IMR-90 (cell line): ENCODE data around the gene DMRT2. TPM values are rescaled to one million over a fixed set of nuclear protein-coding genes. Genes with fewer than 3 reads are reported as not detected.

Source experiments
- ATAC-seq: fragments of 200-7000 bp; cut with Tn5 transposase; 2 replicates; pipeline ENCODE4 v1.9.1; 2020; ENCODE audit warnings: low read depth, mild to moderate bottlenecking, moderate library complexity
- BruUV-seq: library from RNA; stranded (reverse); fragments of 400-500 nt; replicated peaks from 2 replicates; lab custom pipeline; 2021; lab: Mats Ljungman, UMichigan
- CTCF ChIA-PET: fragments of 300-600 bp; formaldehyde crosslinking; extraction: SDS; loops from one replicate; lab custom pipeline; 2021; ENCODE audit warnings: antibody characterized with exemption; lab: Yijun Ruan, JAX
- POLR2A ChIA-PET: fragments of 300-600 bp; sonication (Branson Sonifier 250); formaldehyde crosslinking; loops from one replicate; lab custom pipeline; 2022; ENCODE audit warnings: antibody characterized with exemption; ENCODE audit not compliant: unreplicated experiment; lab: Charles Lee
- DNase-seq: peaks from one replicate; pipeline ENCODE4 v3.0.0; 2013
- H2AFZ ChIP-seq: replicated peaks from 2 replicates; pipeline ENCODE3; 2013; ENCODE audit warnings: low read length, mild to moderate bottlenecking; ENCODE audit not compliant: poor library complexity
- H2AK5ac ChIP-seq: 2 replicates; pipeline ENCODE4 v1.6.1; 2013; ENCODE audit warnings: low read depth, low read length, inconsistent platforms
- H2AK9ac ChIP-seq: replicated peaks from 2 replicates; pipeline ENCODE3; 2013; ENCODE audit warnings: mild to moderate bottlenecking, low read depth, low read length, moderate library complexity; ENCODE audit not compliant: poor library complexity
- H2BK120ac ChIP-seq: 2 replicates; pipeline ENCODE4 v1.6.1; 2013; ENCODE audit warnings: low read depth, low read length, inconsistent platforms
- H2BK15ac ChIP-seq: 3 replicates; pipeline ENCODE4 v1.6.1; 2013; ENCODE audit warnings: low read depth, low read length, inconsistent platforms
- H2BK20ac ChIP-seq: 2 replicates; pipeline ENCODE4 v1.6.1; 2013; ENCODE audit warnings: low read depth, mild to moderate bottlenecking, inconsistent platforms, low read length, moderate library complexity
- H2BK5ac ChIP-seq: 2 replicates; pipeline ENCODE4 v1.6.1; 2013; ENCODE audit warnings: mild to moderate bottlenecking, low read depth, low read length, inconsistent platforms; ENCODE audit not compliant: poor library complexity, severe bottlenecking
- H3K14ac ChIP-seq: replicated peaks from 2 replicates; pipeline ENCODE4 v1.6.1; 2013; ENCODE audit warnings: low read depth, low read length, inconsistent platforms
- H3K18ac ChIP-seq: 2 replicates; pipeline ENCODE4 v1.6.1; 2013; ENCODE audit warnings: low read depth, low read length, control low read depth
- H3K23ac ChIP-seq: 2 replicates; pipeline ENCODE4 v1.6.1; 2013; ENCODE audit warnings: low read depth, low read length, inconsistent platforms
- H3K27ac ChIP-seq: 2 replicates; pipeline ENCODE4 v1.5.1; 2013; ENCODE audit warnings: mild to moderate bottlenecking, control low read depth, low read length; ENCODE audit not compliant: insufficient read depth
- H3K27me3 ChIP-seq: 2 replicates; pipeline ENCODE4 v1.6.1; 2013; ENCODE audit warnings: low read length; ENCODE audit not compliant: control insufficient read depth, insufficient read depth
- H3K36me3 ChIP-seq: 2 replicates; pipeline ENCODE4 v1.6.1; 2013; ENCODE audit warnings: low read length, mixed read lengths; ENCODE audit not compliant: control insufficient read depth, insufficient read depth
- H3K4ac ChIP-seq: 2 replicates; pipeline ENCODE4 v1.6.1; 2013; ENCODE audit warnings: low read depth, low read length, inconsistent platforms
- H3K4me1 ChIP-seq: 2 replicates; pipeline ENCODE4 v1.6.1; 2013; ENCODE audit warnings: low read length, mixed read lengths; ENCODE audit not compliant: control insufficient read depth, insufficient read depth
- H3K4me2 ChIP-seq: 2 replicates; pipeline ENCODE4 v1.6.1; 2013; ENCODE audit warnings: low read depth, mild to moderate bottlenecking, control low read depth, low read length, moderate library complexity
- H3K4me3 ChIP-seq: 2 replicates; pipeline ENCODE4 v1.5.1; 2013; ENCODE audit warnings: low read depth, mild to moderate bottlenecking, control low read depth, low read length, moderate library complexity; ENCODE audit not compliant: insufficient read depth
- H3K56ac ChIP-seq: 2 replicates; pipeline ENCODE4 v1.6.1; 2013; ENCODE audit warnings: low read length, inconsistent platforms; ENCODE audit not compliant: insufficient read depth; ENCODE audit errors: extremely low read depth
- H3K79me1 ChIP-seq, 2 experiments: 2 replicates each; pipeline ENCODE4 v1.6.1; 2013; ENCODE audit warnings: low read length in 2 of 2, inconsistent platforms in 1 of 2, low read depth in 1 of 2
- H3K9ac ChIP-seq: 2 replicates; pipeline ENCODE4 v1.6.1; 2013; ENCODE audit warnings: low read depth, low read length, control low read depth
- H3K9me1 ChIP-seq: 2 replicates; pipeline ENCODE4 v1.6.1; 2013; ENCODE audit warnings: low read length, inconsistent platforms; ENCODE audit not compliant: insufficient read depth
- H3K9me3 ChIP-seq: 2 replicates; pipeline ENCODE4 v1.6.1; 2013; ENCODE audit warnings: low read length; ENCODE audit not compliant: control insufficient read depth, insufficient read depth
- H4K20me1 ChIP-seq: 2 replicates; pipeline ENCODE4 v1.6.1; 2013; ENCODE audit warnings: low read length, inconsistent platforms; ENCODE audit not compliant: insufficient read depth
- H4K5ac ChIP-seq: 2 replicates; pipeline ENCODE4 v1.6.1; 2013; ENCODE audit warnings: mild to moderate bottlenecking, low read depth, low read length, control low read depth
- H4K8ac ChIP-seq, 2 experiments: 2 replicates each; pipeline ENCODE4 v1.6.1; 2013; ENCODE audit warnings: low read depth in 2 of 2, low read length in 2 of 2, control low read depth in 1 of 2, inconsistent platforms in 1 of 2
- H4K91ac ChIP-seq: 2 replicates; pipeline ENCODE4 v1.6.1; 2013; ENCODE audit warnings: low read depth, low read length, inconsistent platforms; ENCODE audit not compliant: insufficient read depth
- CEBPB ChIP-seq: IDR thresholded peaks from 2 replicates; pipeline ENCODE4 v1.6.1; 2012; ENCODE audit warnings: low read depth, low read length, improper control_type of control experiment
- CHD1 ChIP-seq: IDR thresholded peaks from 2 replicates; pipeline ENCODE4 v1.6.1; 2012; ENCODE audit warnings: low read depth, low read length, improper control_type of control experiment
- FOS ChIP-seq: fragments of 150-350 bp; IDR thresholded peaks from 2 replicates; pipeline ENCODE4 v1.6.1; 2016; ENCODE audit warnings: low read depth, low read length
- MAFK ChIP-seq: IDR thresholded peaks from 2 replicates; pipeline ENCODE4 v1.6.1; 2012; ENCODE audit warnings: low read depth, low read length, improper control_type of control experiment
- MAZ ChIP-seq: IDR thresholded peaks from 2 replicates; pipeline ENCODE4 v1.6.1; 2012; ENCODE audit warnings: low read depth, mild to moderate bottlenecking, low read length, improper control_type of control experiment, moderate library complexity, borderline replicate concordance
- MXI1 ChIP-seq: IDR thresholded peaks from 2 replicates; pipeline ENCODE4 v1.6.1; 2012; ENCODE audit warnings: low read depth, mild to moderate bottlenecking, low read length, moderate library complexity, borderline replicate concordance
- NFE2L2 ChIP-seq: fragments of 150-350 bp; IDR thresholded peaks from 2 replicates; pipeline ENCODE4 v1.6.1; 2016; ENCODE audit warnings: low read depth, mild to moderate bottlenecking, low read length
- RAD21 ChIP-seq: IDR thresholded peaks from 2 replicates; pipeline ENCODE4 v1.6.1; 2012; ENCODE audit warnings: low read length, improper control_type of control experiment
- RCOR1 ChIP-seq: IDR thresholded peaks from 2 replicates; pipeline ENCODE4 v1.6.1; 2012; ENCODE audit warnings: mild to moderate bottlenecking, low read length, improper control_type of control experiment; ENCODE audit not compliant: insufficient replicate concordance
- RFX5 ChIP-seq: IDR thresholded peaks from 2 replicates; pipeline ENCODE4 v1.8.0; 2012; ENCODE audit warnings: low read depth, mild to moderate bottlenecking, low read length, moderate library complexity
- SMC3 ChIP-seq: fragments of 150-350 bp; IDR thresholded peaks from 2 replicates; pipeline ENCODE4 v1.6.1; 2016; ENCODE audit warnings: low read depth, mild to moderate bottlenecking, antibody characterized with exemption, low read length, moderate library complexity
- USF2 ChIP-seq: fragments of 150-350 bp; IDR thresholded peaks from 2 replicates; pipeline ENCODE4 v1.6.1; 2017; ENCODE audit warnings: mild to moderate bottlenecking, antibody characterized with exemption, low read length, low read depth
- WGBS, 2 experiments: methylation state at CpG; one replicate each; pipeline versions ENCODE4 v1.1.5 to v1.1.7; 2013; ENCODE audit warnings: missing lambda C conversion rate in 2 of 2; ENCODE audit not compliant: insufficient read length in 1 of 2; ENCODE audit errors: extremely low coverage in 2 of 2; 5-methylcytosine and 5-hydroxymethylcytosine counted together
- dilution Hi-C: fragments of 300-500 bp; cut with HindIII; formaldehyde crosslinking; loops from one replicate; pipeline ENCODE4 v1.14.3; 2018; ENCODE audit warnings: low sequenced_read_pairs; ENCODE audit not compliant: unreplicated experiment
- in situ Hi-C: fragments of 300-500 bp; cut with MboI; formaldehyde crosslinking; loops from 3 replicates; pipeline ENCODE4 v1.14.3; 2019; ENCODE audit warnings: low sequenced_read_pairs, inconsistent platforms, mixed read lengths
- intact Hi-C: fragments of 100-400 bp; cut with micrococcal nuclease; formaldehyde crosslinking; loops from 2 replicates; pipeline ENCODE4 v1.10.0; 2022
- polyA plus RNA-seq, 3 experiments: library from polyadenylated mRNA; depleted of rRNA; stranded (reverse); fragments of >200 nt; gene quantifications; 2 replicates each; pipeline ENCODE4 v1.2.3, GENCODE V29; 2012; ENCODE audit warnings: low replicate concordance in 1 of 3
- total RNA-seq: library from RNA; depleted of rRNA; stranded (reverse); fragments of >200 nt; gene quantifications from 2 replicates; pipeline ENCODE4 v1.2.3, GENCODE V29; 2012
- TF ChIP-seq, protein P1 (sequence below): conservative IDR thresholded peaks from 2 replicates; pipeline ENCODE4 v1.5.1; 2012; ENCODE audit warnings: mild to moderate bottlenecking, low read depth, low read length, improper control_type of control experiment

Gene DMRT2
- total and polyA plus RNA-seq, 2 of the 4 experiments (the other 2 are of a cell fraction): not detected

- Histone ChIP-seq H2BK120ac (no peak overlapping the region), H2AK9ac (no peak overlapping the region), H2BK15ac (no peak overlapping the region), H4K8ac (no peak overlapping the region), H3K27me3 (no peaks in the 10 kb centered on the region; the same call in 1 of the 2 replicates), H3K4me3 (no peak overlapping the region), H3K18ac (no peak overlapping the region), H2BK5ac (no peak overlapping the region), H3K4me1 (no peaks in the 10 kb centered on the region), H3K9me3 (no peaks in the 10 kb centered on the region), H3K9ac (no peak overlapping the region), H3K27ac (no peak overlapping the region), H3K79me1 (no peaks in the 10 kb centered on the region), H2AK5ac (no peak overlapping the region), H3K4me2 (no peak overlapping the region), H3K14ac (no peak overlapping the region), H2AFZ (no peak overlapping the region), H3K23ac (no peak overlapping the region), H3K36me3 (no peaks in the 10 kb centered on the region), H3K4ac (no peak overlapping the region), H3K56ac (no peak overlapping the region), H4K20me1 (no peaks in the 10 kb centered on the region), H3K9me1 (no peaks in the 10 kb centered on the region), H4K91ac (no peak overlapping the region), H4K5ac (no peak overlapping the region), H2BK20ac (no peak overlapping the region)
- no TSS peak for BruUV-seq
- no peak for DNase-seq
- dilution Hi-C loops: no loop called here
- no peak for ATAC-seq
- no CpG with 5 or more reads among the region's 4 CpGs for WGBS, 2 experiments
- intact Hi-C loops: no loop called here
- POLR2A ChIA-PET: no interaction called here
- CTCF ChIA-PET: no interaction called here
- in situ Hi-C loops: loop anchor here (10.0 kb wide), 2 partner anchors 387 to 417 kb away; no protein-coding TSS in a partner anchor
- no peak for TF ChIP-seq MXI1
- no peak for TF ChIP-seq RCOR1
- TF ChIP-seq SMC3: no peak
- TF ChIP-seq FOS: no peak
- TF ChIP-seq RFX5: no peak
- no peak for TF ChIP-seq MAZ
- no peak for TF ChIP-seq CHD1
- no peak for TF ChIP-seq USF2
- TF ChIP-seq CEBPB: no peak
- TF ChIP-seq, protein P1, sequence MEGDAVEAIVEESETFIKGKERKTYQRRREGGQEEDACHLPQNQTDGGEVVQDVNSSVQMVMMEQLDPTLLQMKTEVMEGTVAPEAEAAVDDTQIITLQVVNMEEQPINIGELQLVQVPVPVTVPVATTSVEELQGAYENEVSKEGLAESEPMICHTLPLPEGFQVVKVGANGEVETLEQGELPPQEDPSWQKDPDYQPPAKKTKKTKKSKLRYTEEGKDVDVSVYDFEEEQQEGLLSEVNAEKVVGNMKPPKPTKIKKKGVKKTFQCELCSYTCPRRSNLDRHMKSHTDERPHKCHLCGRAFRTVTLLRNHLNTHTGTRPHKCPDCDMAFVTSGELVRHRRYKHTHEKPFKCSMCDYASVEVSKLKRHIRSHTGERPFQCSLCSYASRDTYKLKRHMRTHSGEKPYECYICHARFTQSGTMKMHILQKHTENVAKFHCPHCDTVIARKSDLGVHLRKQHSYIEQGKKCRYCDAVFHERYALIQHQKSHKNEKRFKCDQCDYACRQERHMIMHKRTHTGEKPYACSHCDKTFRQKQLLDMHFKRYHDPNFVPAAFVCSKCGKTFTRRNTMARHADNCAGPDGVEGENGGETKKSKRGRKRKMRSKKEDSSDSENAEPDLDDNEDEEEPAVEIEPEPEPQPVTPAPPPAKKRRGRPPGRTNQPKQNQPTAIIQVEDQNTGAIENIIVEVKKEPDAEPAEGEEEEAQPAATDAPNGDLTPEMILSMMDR: no peak
- no peak for TF ChIP-seq RAD21
- no peak for TF ChIP-seq MAFK
- TF ChIP-seq NFE2L2: no peak
These were observed 48.3 kb upstream of the DMRT2 start for GRCh38 chr9:1001838-1002237.
